Fibroblast of peridontal ligament (primary cell): Measurements from ENCODE around the gene ADAMTS7.
"Not testable (repeated sequence)": the region's sequence is repeated elsewhere in the genome, so short reads cannot be mapped to it uniquely, and the experiment has no call there.

ENCODE experiments used
- DNase-seq: peaks from one replicate; pipeline ENCODE4 v3.0.0-alpha.2; 2010; ENCODE audit errors: extremely low read depth

ADAMTS7 gene

GRCh38 chr15:78765154-78765860, 46.0 kb downstream of the ADAMTS7 start:
- not testable (repeated sequence) for DNase-seq

DNA sequence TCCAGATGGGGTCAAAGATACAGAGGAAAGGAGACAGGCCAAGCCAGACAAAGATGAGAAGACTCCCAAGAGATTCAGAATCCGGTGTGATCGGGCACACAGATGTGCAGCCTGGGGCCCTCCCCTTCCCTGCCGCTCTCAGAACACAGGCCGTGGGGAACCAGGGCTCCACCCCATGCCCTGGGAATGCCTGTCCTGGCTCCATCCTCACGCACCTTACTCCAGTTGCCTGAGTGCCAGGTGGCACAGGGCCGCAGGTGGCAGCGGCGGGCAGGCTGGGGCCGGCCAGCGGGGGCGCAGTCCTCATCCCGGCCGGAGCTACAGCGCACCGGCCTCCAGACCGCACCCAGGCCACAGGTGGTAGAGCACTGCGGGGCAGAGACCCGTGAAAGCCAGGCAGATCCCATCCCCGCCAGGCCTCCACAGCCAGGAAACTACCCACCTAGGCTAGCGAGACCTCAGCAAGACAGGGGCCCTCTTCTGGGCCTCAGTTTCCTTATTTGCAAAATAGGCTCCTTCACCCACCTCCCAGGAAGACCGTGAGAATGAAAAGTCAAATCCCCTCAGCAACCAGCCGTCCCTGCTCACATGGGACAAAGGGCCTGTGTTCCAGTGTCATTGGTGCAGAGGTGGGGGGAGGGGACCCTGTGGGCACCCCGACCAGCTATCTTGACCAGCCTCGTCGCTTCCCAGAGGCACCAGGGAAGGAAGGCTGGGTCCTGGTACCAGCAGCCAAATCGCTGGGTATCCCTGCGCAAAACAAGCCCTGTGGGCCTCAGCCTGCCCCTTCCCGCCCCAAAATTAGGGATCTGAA, 46.7 kb downstream of the ADAMTS7 start:
- DNase-seq, result not testable (repeated sequence)

DNA sequence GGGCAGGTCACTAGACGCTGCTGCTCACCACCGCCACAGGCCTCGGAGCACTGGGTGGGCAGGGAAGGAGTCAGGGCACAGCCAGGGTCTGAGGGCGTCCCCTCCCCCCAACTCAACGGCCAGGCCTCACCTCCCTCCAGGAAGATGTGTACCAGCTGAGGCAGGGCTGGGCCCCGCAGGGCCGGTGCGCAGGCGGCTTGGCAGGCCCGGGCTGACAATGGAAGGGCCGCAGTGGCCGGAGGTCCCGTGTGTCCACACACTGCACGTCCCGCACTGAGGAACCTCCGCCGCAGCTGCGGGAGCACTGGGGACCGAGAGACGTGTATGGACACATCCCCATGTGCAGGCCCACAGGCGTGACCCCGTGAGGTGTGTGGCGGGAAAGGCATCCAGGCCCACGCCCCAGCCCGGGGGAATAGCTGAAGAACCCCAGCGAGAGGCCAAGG, 47.4 kb downstream of the ADAMTS7 start:
- DNase-seq, result no peak

GRCh38 chr15:78762985-78763795, 48.1 kb downstream of the ADAMTS7 start:
- DNase-seq, result no peak

GRCh38 chr15:78762386-78762961, 48.8 kb downstream of the ADAMTS7 start:
- not testable (repeated sequence) for DNase-seq

DNA sequence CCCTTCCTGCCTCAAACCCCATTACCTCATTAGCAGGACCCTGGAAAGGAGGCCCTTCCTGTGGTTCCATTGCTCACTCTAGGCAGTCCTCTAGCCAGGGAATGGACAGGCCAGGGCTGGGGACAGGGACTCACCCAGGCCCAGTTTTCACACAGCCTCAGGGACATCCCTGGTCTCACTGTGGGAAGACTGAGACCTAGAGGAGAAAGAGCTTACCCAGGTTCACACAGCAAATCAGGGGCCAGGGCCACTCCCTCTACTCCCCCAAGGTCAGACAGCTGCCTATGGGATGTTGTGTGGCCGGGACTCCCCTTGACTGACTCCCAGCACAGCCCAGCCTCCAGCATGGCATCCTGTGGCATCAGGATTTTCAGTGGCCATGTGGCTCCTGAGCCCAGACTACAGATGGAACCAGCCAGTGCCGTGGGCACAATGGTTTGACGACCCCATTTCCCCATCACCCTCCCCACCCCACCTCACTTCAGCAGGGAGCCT, 49.3 kb downstream of the ADAMTS7 start:
- no peak for DNase-seq

DNA sequence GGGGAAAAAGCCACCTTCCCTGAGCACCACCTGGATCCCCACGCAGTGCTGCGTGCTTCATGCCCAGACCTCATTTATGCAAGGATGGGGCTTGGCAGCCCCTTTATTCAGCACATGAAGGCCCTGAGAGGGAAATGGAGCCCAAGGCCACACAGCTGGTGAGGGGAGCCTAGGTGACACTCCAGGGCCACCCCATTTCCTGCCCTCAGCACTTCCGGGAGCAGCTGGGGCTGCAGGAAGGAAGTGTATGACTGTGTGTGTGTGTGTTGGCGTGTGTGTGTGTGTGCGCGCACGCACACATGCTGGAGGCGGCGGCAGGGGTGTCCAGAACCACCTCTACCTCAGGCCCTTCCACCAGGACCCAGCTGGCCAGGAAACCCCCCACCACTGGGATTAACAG, 49.8 kb downstream of the ADAMTS7 start:
- not testable (repeated sequence) for DNase-seq

GRCh38 chr15:78761020-78761419, 50.2 kb downstream of the ADAMTS7 start:
- no peak for DNase-seq

DNA sequence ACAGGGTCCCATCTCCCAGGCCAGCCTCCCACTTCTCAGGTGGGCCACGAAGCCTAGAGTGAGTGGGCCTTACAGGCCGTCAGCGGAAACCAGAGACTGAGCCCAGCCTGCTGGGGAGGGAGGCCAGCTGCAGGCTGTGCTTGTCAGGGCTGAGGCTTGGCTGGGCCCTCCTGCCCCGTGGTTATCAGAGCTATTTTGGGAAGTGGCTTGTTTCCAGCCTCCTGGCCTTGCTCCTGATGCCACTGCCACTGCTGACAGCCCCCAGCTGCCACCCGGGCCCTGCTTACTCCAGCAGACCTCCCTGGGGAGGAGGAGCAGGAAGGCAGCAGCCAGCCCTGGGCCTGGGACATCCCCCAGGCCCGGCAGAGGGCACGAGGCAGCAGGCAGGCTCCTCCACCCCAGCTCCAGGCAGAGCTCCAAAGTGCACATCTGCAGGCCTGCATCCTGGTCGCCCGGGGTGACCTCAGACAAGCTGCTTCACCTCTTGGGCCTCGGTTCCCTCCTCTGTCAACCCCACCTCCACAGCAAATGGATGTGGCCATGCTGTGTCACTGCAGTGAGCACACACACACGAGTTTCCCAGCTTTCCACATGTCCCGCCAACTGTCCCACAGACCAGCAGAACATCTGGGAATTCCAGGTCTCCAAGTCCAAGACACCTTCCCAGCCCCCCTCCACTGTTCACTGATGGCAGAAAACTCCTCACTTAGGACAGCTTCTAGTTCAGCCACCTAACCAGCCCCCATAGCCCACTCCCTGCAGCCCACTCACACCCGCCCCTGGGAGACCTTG, 51.0 kb downstream of the ADAMTS7 start:
- DNase-seq, result peak; percentile 32

GRCh38 chr15:78759361-78759998, 51.8 kb downstream of the ADAMTS7 start:
- not testable (repeated sequence) for DNase-seq

DNA sequence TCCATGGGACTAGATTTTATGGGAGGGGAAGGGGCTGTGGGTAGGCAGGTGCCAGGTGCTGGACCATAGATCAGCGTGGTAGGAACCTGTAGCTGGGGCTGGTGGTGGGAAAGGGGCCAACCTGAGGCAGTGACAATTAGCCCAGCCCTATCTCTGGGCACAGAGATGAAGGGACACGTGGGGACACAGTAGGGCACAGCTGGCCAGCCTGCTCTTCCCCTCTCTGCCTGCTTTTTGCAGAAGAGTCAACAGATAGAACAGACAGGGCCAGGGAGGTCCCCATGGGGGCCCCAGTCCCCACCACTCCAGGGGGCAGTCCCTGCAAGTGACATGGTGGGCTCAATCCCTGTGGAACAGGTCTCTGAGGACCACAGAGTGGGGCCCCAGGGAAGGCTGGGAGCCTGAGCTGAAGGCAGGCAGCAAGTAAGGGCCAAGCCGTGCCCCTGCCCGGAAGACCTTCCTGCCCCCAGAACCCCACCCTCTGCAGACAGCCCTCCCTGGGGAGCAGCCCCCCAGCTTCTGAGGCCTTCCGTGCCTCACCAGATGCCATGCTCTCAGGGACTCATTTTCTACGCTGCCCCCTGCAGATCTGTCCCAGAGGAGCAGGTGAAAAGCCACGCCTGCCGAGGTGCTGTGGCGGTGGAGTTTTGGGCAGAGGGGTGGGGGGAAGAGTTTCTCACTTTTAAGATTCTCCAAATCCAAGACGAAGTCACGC, 52.6 kb downstream of the ADAMTS7 start:
- DNase-seq, result not testable (repeated sequence)

DNA sequence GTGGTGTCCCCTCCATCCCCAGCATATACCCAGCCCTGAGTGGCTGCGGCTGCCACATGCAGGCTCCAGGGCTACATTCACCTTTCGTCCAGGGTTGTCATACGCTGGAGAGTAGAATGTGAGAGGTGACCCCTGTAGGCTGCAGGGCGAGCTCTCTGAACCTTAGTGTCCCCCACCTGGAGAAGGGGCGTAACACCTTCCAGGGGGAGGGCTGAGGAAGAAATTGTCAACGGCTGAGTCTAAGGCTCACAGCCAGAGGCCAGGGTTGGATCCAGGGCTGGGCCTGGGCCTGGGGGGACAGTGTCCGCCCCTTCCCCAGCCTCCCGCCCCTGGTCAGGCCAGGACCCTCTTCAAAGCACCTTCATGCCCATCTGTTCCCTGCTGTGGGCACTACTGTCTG, 53.2 kb downstream of the ADAMTS7 start:
- not testable (repeated sequence) for DNase-seq

GRCh38 chr15:78757636-78757905, 53.7 kb downstream of the ADAMTS7 start:
- no peak for DNase-seq

DNA sequence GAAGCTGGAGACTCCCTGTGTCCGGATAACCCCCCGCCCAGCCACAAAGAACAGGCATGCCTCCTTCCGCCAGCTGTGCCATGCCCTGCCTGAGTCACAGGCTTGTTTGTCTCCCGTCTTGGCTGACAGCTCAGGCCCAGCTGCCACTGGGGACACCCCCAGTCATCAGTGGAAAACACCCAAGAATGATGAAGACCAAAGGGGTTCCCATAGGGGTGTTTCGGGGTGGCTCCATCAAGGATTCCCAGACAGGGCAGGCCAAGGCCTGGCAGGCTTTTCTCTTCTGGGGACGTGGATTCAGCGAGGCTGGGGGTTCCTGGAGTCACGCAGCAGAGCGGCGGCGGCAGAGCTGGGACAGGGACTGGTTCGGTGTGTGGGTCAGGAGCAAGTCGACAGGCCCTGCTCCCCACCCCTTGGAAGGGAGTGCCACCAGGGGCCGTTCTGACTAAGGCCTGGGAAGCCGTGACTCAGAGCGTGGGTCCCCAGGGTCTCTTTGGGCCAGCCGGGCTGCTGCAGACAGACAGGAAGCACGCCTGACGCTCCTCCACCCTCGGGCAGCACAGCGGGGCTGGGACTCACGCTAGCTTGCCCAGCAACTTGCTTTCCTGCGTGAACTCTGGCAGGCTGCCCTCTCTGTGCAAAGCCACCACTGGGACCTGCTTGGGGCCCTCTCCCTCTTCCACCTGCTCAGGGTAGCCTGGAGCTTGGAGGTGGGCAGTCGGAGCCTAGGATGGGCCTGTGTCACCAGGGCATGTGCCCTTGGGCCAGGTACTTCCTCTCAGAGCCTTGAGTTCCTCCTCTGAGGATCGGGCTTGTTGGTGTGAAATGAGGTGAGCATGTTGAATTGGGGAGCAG, 54.3 kb downstream of the ADAMTS7 start:
- peak; percentile 79 for DNase-seq

DNA sequence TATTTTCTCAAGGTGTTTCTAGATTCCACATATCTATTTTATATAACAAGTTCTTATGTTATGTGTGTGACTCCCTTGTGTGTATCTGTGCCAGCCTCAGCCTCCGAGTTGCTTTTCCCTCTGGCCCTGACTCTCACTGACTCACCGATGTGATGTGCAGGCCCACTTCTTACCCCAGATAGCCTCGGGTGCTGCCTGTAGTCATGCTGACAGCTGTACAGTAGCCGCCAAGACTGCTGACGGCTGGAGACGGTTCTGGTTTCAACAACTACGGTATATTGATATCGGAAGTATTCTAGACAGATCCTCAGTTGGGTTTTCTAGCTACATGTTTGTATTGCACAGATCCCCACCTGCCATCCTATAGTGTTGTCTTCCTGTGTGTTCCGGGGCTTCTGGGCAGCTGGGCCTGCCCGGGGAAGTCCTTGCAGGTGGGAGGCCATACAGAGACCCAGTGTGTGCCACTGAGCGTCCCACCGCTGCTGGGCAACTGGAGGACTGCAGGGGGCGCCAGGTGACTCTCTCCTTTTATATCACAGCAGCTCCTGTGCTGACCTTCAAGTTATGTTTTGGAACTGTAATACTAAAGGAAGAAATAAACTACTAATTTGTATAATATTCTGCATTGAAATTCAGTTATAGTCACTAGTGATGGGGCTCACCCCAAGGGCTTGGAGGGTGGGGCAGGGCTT, 55.2 kb downstream of the ADAMTS7 start:
- DNase-seq, result peak; percentile 80

GRCh38 chr15:78754637-78755280, 56.5 kb downstream of the ADAMTS7 start:
- DNase-seq, result not testable (repeated sequence)

DNA sequence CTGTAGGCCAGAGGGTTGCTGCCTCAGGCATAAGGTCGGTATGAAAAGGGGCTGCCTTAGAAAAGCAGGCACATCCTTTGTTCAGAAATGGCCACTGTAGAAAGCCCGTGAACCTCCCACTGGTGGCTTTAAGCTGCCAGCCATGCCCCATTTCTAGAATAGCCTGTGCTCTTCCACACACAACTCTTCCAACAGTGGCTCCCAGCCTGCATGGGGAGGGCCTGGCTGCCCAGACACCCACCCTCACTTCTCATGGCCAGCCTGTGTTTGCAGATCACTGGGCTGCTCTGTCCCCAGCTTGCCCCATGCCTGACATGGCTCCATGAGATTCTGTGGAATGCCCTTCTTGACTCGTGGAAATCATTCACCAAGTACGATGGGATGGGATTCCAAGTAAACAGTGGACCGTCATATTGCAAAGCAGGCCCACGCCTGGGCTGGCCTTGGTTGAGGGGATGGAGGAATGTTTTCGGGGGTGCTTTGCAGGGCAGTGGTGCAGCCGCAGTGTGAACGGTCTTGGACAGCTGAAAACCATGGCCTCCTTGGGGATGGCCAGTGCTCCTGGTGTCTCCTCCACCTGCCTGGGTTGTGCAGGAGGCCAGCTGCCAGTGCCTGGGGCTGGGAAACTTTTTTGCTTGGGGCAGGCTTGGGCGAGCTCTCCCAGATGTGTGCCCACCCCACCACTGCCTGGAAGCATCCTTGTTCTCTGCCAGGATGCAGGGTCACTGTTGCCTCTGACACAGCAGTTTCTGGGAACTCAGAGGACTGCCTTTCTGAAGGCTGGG, 57.3 kb downstream of the ADAMTS7 start:
- not testable (repeated sequence) for DNase-seq
